DOHH2 (cell line): Measurements from ENCODE around the gene LAGE3.

Experiments used
- H3F3A ChIP-seq: fragments of 200-600 bp; sonication (generic), shearing (Covaris generic); 2 replicates; pipeline ENCODE4 v1.6.0; 2016; ENCODE audit warnings: antibody characterized with exemption, mild to moderate bottlenecking; ENCODE audit not compliant: control insufficient read depth, insufficient read depth
- H3K27ac ChIP-seq: fragments of 200-600 bp; sonication (generic); 2 replicates; pipeline ENCODE4 v1.5.1; 2014; ENCODE audit warnings: low read depth, mild to moderate bottlenecking, low read length, moderate library complexity
- H3K27me3 ChIP-seq: fragments of 200-600 bp; sonication (generic); 2 replicates; pipeline ENCODE4 v1.6.1; 2014; ENCODE audit warnings: mild to moderate bottlenecking, low read length, mixed read lengths; ENCODE audit not compliant: control insufficient read depth
- H3K36me3 ChIP-seq: fragments of 200-600 bp; sonication (generic); 2 replicates; pipeline ENCODE4 v1.6.1; 2014; ENCODE audit warnings: mild to moderate bottlenecking, low read length, moderate library complexity, mixed read lengths; ENCODE audit not compliant: control insufficient read depth
- H3K4me1 ChIP-seq: fragments of 200-600 bp; sonication (generic); 2 replicates; pipeline ENCODE4 v1.6.1; 2014; ENCODE audit warnings: mild to moderate bottlenecking, low read length, mixed read lengths; ENCODE audit not compliant: control insufficient read depth
- H3K4me2 ChIP-seq: fragments of 200-600 bp; sonication (generic); 2 replicates; pipeline ENCODE4 v1.6.0; 2014; ENCODE audit warnings: mild to moderate bottlenecking, low read length, moderate library complexity
- H3K4me3 ChIP-seq: fragments of 200-600 bp; sonication (generic); 2 replicates; pipeline ENCODE4 v1.5.1; 2014; ENCODE audit warnings: mild to moderate bottlenecking, low read length, mixed read lengths
- H3K79me2 ChIP-seq: fragments of 200-600 bp; sonication (generic); 2 replicates; pipeline ENCODE4 v1.6.1; 2014; ENCODE audit warnings: mild to moderate bottlenecking, low read length, mixed read lengths; ENCODE audit not compliant: control insufficient read depth
- H3K9me2 ChIP-seq: fragments of 200-600 bp; sonication (generic); replicated peaks from 2 replicates; pipeline ENCODE4 v1.6.1; 2014; ENCODE audit warnings: mild to moderate bottlenecking, low read length, mixed read lengths; ENCODE audit not compliant: control insufficient read depth
- H3K9me3 ChIP-seq: fragments of 200-600 bp; sonication (generic); 2 replicates; pipeline ENCODE4 v1.6.1; 2014; ENCODE audit warnings: antibody characterized with exemption, low read length, mixed read lengths; ENCODE audit not compliant: control insufficient read depth, insufficient read depth
- H4K20me1 ChIP-seq: fragments of 200-600 bp; sonication (generic); 2 replicates; pipeline ENCODE4 v1.6.0; 2014; ENCODE audit warnings: low read depth, mild to moderate bottlenecking, antibody characterized with exemption, low read length, moderate library complexity; ENCODE audit not compliant: control insufficient read depth, insufficient read depth
- CTCF ChIP-seq: fragments of 200-600 bp; sonication (generic); IDR thresholded peaks from one replicate; pipeline ENCODE4 v1.5.1; 2014; ENCODE audit warnings: antibody characterized with exemption, mild to moderate bottlenecking, low read depth, low read length; ENCODE audit not compliant: poor library complexity, severe bottlenecking
- EZH2phosphoT487 ChIP-seq: fragments of 200-600 bp; sonication (generic); IDR thresholded peaks from 2 replicates; pipeline ENCODE4 v1.6.1; 2017; ENCODE audit warnings: borderline replicate concordance, mild to moderate bottlenecking, antibody characterized with exemption, low read length, moderate library complexity, mixed read lengths

Gene LAGE3

GRCh38 chrX:154519389-154519788 is 40.3 kb upstream of the LAGE3 start:
- H3K27me3 ChIP-seq: no peaks in the 10 kb centered on the region
- TF ChIP-seq CTCF: no peak
- TF ChIP-seq EZH2phosphoT487: no peak
- H3K9me3 ChIP-seq: no peaks in the 10 kb centered on the region
- H3K36me3 ChIP-seq: no peaks in the 10 kb centered on the region
- H3K27ac ChIP-seq: no peak overlapping the region
- H3K4me1 ChIP-seq: peaks cover 14% of the 10 kb centered on the region
- H3K9me2 ChIP-seq: no peaks in the 10 kb centered on the region
- peaks cover 12% of the 10 kb centered on the region for H3K79me2 ChIP-seq
- H3K4me3 ChIP-seq: no peak overlapping the region
- no peaks in the 10 kb centered on the region for H3F3A ChIP-seq
- no peak overlapping the region for H3K4me2 ChIP-seq
- H4K20me1 ChIP-seq: no peaks in the 10 kb centered on the region

- peaks cover 4% of the 10 kb centered on the region; the same call in 1 of the 2 replicates for H3K36me3 ChIP-seq
- no peak overlapping the region for H3K27ac ChIP-seq
- TF ChIP-seq EZH2phosphoT487 (no peak), CTCF (no peak)
- no peak overlapping the region; the same call in 1 of the 2 replicates for H3K4me3 ChIP-seq
- H3K79me2 ChIP-seq: peaks cover 16% of the 10 kb centered on the region
- H3K4me2 ChIP-seq: peak overlapping the region; percentile 91
- no peaks in the 10 kb centered on the region for H3K27me3 ChIP-seq
- no peaks in the 10 kb centered on the region for H4K20me1 ChIP-seq
- H3K9me3 ChIP-seq: no peaks in the 10 kb centered on the region
- no peaks in the 10 kb centered on the region for H3F3A ChIP-seq
- no peaks in the 10 kb centered on the region for H3K9me2 ChIP-seq
- peaks cover 14% of the 10 kb centered on the region for H3K4me1 ChIP-seq
These were observed 38.2 kb upstream of the LAGE3 start for GRCh38 chrX:154517101-154517781.

- Histone ChIP-seq H3K27ac (no peak overlapping the region), H3K27me3 (no peaks in the 10 kb centered on the region), H3K9me3 (no peaks in the 10 kb centered on the region), H3K4me3 (peak overlapping the region; percentile 78), H3K36me3 (peaks cover 4% of the 10 kb centered on the region; the same call in 1 of the 2 replicates), H3K4me2 (peak overlapping the region; percentile 91), H3F3A (no peaks in the 10 kb centered on the region), H3K9me2 (no peaks in the 10 kb centered on the region), H3K4me1 (peaks cover 15% of the 10 kb centered on the region), H4K20me1 (no peaks in the 10 kb centered on the region), H3K79me2 (peaks cover 16% of the 10 kb centered on the region)
- TF ChIP-seq EZH2phosphoT487 (no peak), CTCF (no peak)
These were observed 37.6 kb upstream of the LAGE3 start for GRCh38 chrX:154516656-154517100.
